GM23248 (cell line): Measurements from ENCODE around the gene ADCY10.

ENCODE experiments used
- EZH2 ChIP-seq: fragments of 200-600 bp; sonication (generic); IDR thresholded peaks from 2 replicates; pipeline ENCODE4 v1.6.1; 2018; ENCODE audit warnings: antibody characterized with exemption, mild to moderate bottlenecking; ENCODE audit not compliant: insufficient read depth, poor library complexity, severe bottlenecking
- EZH2phosphoT487 ChIP-seq: fragments of 200-600 bp; sonication (generic); IDR thresholded peaks from 2 replicates; pipeline ENCODE4 v1.6.1; 2018; ENCODE audit warnings: antibody characterized with exemption, moderate library complexity, mild to moderate bottlenecking, low read depth; ENCODE audit not compliant: insufficient read depth

DNA sequence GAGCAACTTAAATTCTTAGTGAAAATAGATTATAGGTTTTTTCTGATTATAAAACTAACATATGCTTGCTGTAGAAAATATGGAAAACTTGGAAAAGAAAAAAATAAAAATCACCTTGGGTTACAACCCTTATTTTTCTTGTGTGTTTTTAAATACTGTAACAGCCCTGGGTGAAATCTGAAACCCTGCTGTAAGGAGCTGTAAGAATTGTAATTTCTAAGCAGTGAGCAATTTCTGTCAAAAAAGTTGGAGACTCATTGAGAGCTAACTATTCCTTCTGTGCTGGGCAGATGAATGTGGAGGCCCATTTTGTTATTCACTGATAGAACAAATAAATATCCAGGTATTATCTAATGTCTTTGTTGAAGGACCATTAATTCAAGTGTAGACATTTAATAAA, 42.6 kb downstream of the ADCY10 start:
- TF ChIP-seq EZH2 (no peak), EZH2phosphoT487 (no peak)
